ENCODE data around the gene HDHD5.

Gene HDHD5

GRCh38 chr22:17172029-17172833, 13.2 kb upstream of the HDHD5 start:
- Histone ChIP-seq H3K9ac (ENCODE audit: low read depth, low read length) (peak overlapping the region; percentile 63), H3K36me3 (ENCODE audit: control insufficient read depth, insufficient read depth, low read length) (no peaks in the 10 kb centered on the region), H3K9me3 (ENCODE audit: control insufficient read depth, insufficient read depth, low read length) (no peaks in the 10 kb centered on the region), H3K4me3 (ENCODE audit: low read depth, low read length) (peak overlapping the region; percentile 75), H3K4me1 (ENCODE audit: control insufficient read depth, insufficient read depth, low read length) (peaks cover 3% of the 10 kb centered on the region), H3K27me3 (ENCODE audit: control insufficient read depth, insufficient read depth, low read length) (no peaks in the 10 kb centered on the region)

- no peaks in the 10 kb centered on the region for H3K36me3 ChIP-seq (ENCODE audit: control insufficient read depth, insufficient read depth, low read length)
- H3K4me1 ChIP-seq (ENCODE audit: control insufficient read depth, insufficient read depth, low read length): peaks cover 3% of the 10 kb centered on the region
- peak overlapping the region; percentile 63 for H3K9ac ChIP-seq (ENCODE audit: low read depth, low read length)
- H3K4me3 ChIP-seq (ENCODE audit: low read depth, low read length): peak overlapping the region; percentile 75
- H3K9me3 ChIP-seq (ENCODE audit: control insufficient read depth, insufficient read depth, low read length): no peaks in the 10 kb centered on the region
- H3K27me3 ChIP-seq (ENCODE audit: control insufficient read depth, insufficient read depth, low read length): no peaks in the 10 kb centered on the region
These were observed 12.3 kb upstream of the HDHD5 start for GRCh38 chr22:17171153-17172028.

- no peak overlapping the region for H3K9ac ChIP-seq (ENCODE audit: low read depth, low read length)
- no peaks in the 10 kb centered on the region for H3K27me3 ChIP-seq (ENCODE audit: control insufficient read depth, insufficient read depth, low read length)
- no peaks in the 10 kb centered on the region for H3K9me3 ChIP-seq (ENCODE audit: control insufficient read depth, insufficient read depth, low read length)
- H3K4me1 ChIP-seq (ENCODE audit: control insufficient read depth, insufficient read depth, low read length): peaks cover 3% of the 10 kb centered on the region
- H3K4me3 ChIP-seq (ENCODE audit: low read depth, low read length): no peak overlapping the region
- H3K36me3 ChIP-seq (ENCODE audit: control insufficient read depth, insufficient read depth, low read length): no peaks in the 10 kb centered on the region
These were observed 8.4 kb upstream of the HDHD5 start for GRCh38 chr22:17167486-17167885.

GRCh38 chr22:17164392-17165024, 5.4 kb upstream of the HDHD5 start:
- no peaks in the 10 kb centered on the region for H3K36me3 ChIP-seq (ENCODE audit: control insufficient read depth, insufficient read depth, low read length)
- peaks cover 4% of the 10 kb centered on the region for H3K4me1 ChIP-seq (ENCODE audit: control insufficient read depth, insufficient read depth, low read length)
- no peak overlapping the region for H3K9ac ChIP-seq (ENCODE audit: low read depth, low read length)
- H3K27me3 ChIP-seq (ENCODE audit: control insufficient read depth, insufficient read depth, low read length): peaks cover 4% of the 10 kb centered on the region
- no peak overlapping the region for H3K4me3 ChIP-seq (ENCODE audit: low read depth, low read length)
- H3K9me3 ChIP-seq (ENCODE audit: control insufficient read depth, insufficient read depth, low read length): no peaks in the 10 kb centered on the region

GRCh38 chr22:17162731-17163130, 3.7 kb upstream of the HDHD5 start:
- Histone ChIP-seq H3K4me1 (ENCODE audit: control insufficient read depth, insufficient read depth, low read length) (peaks cover 4% of the 10 kb centered on the region), H3K9me3 (ENCODE audit: control insufficient read depth, insufficient read depth, low read length) (no peaks in the 10 kb centered on the region), H3K4me3 (ENCODE audit: low read depth, low read length) (no peak overlapping the region), H3K9ac (ENCODE audit: low read depth, low read length) (no peak overlapping the region), H3K36me3 (ENCODE audit: control insufficient read depth, insufficient read depth, low read length) (no peaks in the 10 kb centered on the region), H3K27me3 (ENCODE audit: control insufficient read depth, insufficient read depth, low read length) (peaks cover 4% of the 10 kb centered on the region)

GRCh38 chr22:17161991-17162390, 2.9 kb upstream of the HDHD5 start:
- no peak overlapping the region for H3K4me3 ChIP-seq (ENCODE audit: low read depth, low read length)
- H3K4me1 ChIP-seq (ENCODE audit: control insufficient read depth, insufficient read depth, low read length): peaks cover 4% of the 10 kb centered on the region
- no peaks in the 10 kb centered on the region for H3K36me3 ChIP-seq (ENCODE audit: control insufficient read depth, insufficient read depth, low read length)
- no peak overlapping the region for H3K9ac ChIP-seq (ENCODE audit: low read depth, low read length)
- H3K27me3 ChIP-seq (ENCODE audit: control insufficient read depth, insufficient read depth, low read length): peaks cover 4% of the 10 kb centered on the region
- H3K9me3 ChIP-seq (ENCODE audit: control insufficient read depth, insufficient read depth, low read length): no peaks in the 10 kb centered on the region

GRCh38 chr22:17159504-17159951, 451 bp upstream of the HDHD5 start:
- Histone ChIP-seq H3K4me3 (ENCODE audit: low read depth, low read length) (peak overlapping the region; percentile 74), H3K9me3 (ENCODE audit: control insufficient read depth, insufficient read depth, low read length) (no peaks in the 10 kb centered on the region), H3K27me3 (ENCODE audit: control insufficient read depth, insufficient read depth, low read length) (peaks cover 4% of the 10 kb centered on the region), H3K36me3 (ENCODE audit: control insufficient read depth, insufficient read depth, low read length) (no peaks in the 10 kb centered on the region), H3K4me1 (ENCODE audit: control insufficient read depth, insufficient read depth, low read length) (peaks cover 4% of the 10 kb centered on the region), H3K9ac (ENCODE audit: low read depth, low read length) (no peak overlapping the region)

GRCh38 chr22:17158176-17158567, 905 bp downstream of the HDHD5 start:
- peak overlapping the region; percentile 81 for H3K9ac ChIP-seq (ENCODE audit: low read depth, low read length)
- H3K27me3 ChIP-seq (ENCODE audit: control insufficient read depth, insufficient read depth, low read length): peaks cover 4% of the 10 kb centered on the region
- no peaks in the 10 kb centered on the region for H3K36me3 ChIP-seq (ENCODE audit: control insufficient read depth, insufficient read depth, low read length)
- peaks cover 4% of the 10 kb centered on the region for H3K4me1 ChIP-seq (ENCODE audit: control insufficient read depth, insufficient read depth, low read length)
- peak overlapping the region; percentile 74 for H3K4me3 ChIP-seq (ENCODE audit: low read depth, low read length)
- no peaks in the 10 kb centered on the region for H3K9me3 ChIP-seq (ENCODE audit: control insufficient read depth, insufficient read depth, low read length)

- Histone ChIP-seq H3K36me3 (ENCODE audit: control insufficient read depth, insufficient read depth, low read length) (no peaks in the 10 kb centered on the region), H3K27me3 (ENCODE audit: control insufficient read depth, insufficient read depth, low read length) (peaks cover 4% of the 10 kb centered on the region), H3K4me3 (ENCODE audit: low read depth, low read length) (no peak overlapping the region), H3K9ac (ENCODE audit: low read depth, low read length) (no peak overlapping the region), H3K4me1 (ENCODE audit: control insufficient read depth, insufficient read depth, low read length) (peaks cover 4% of the 10 kb centered on the region), H3K9me3 (ENCODE audit: control insufficient read depth, insufficient read depth, low read length) (no peaks in the 10 kb centered on the region)
These were observed 1.4 kb downstream of the HDHD5 start for GRCh38 chr22:17157714-17158113.

- Histone ChIP-seq H3K9me3 (ENCODE audit: control insufficient read depth, insufficient read depth, low read length) (no peaks in the 10 kb centered on the region), H3K4me1 (ENCODE audit: control insufficient read depth, insufficient read depth, low read length) (peaks cover 4% of the 10 kb centered on the region), H3K36me3 (ENCODE audit: control insufficient read depth, insufficient read depth, low read length) (no peaks in the 10 kb centered on the region), H3K4me3 (ENCODE audit: low read depth, low read length) (no peak overlapping the region), H3K9ac (ENCODE audit: low read depth, low read length) (no peak overlapping the region), H3K27me3 (ENCODE audit: control insufficient read depth, insufficient read depth, low read length) (peaks cover 4% of the 10 kb centered on the region)
These were observed 3.1 kb downstream of the HDHD5 start for GRCh38 chr22:17155941-17156340.

- Histone ChIP-seq H3K36me3 (ENCODE audit: control insufficient read depth, insufficient read depth, low read length) (no peaks in the 10 kb centered on the region), H3K9me3 (ENCODE audit: control insufficient read depth, insufficient read depth, low read length) (no peaks in the 10 kb centered on the region), H3K4me3 (ENCODE audit: low read depth, low read length) (no peak overlapping the region), H3K27me3 (ENCODE audit: control insufficient read depth, insufficient read depth, low read length) (no peaks in the 10 kb centered on the region), H3K4me1 (ENCODE audit: control insufficient read depth, insufficient read depth, low read length) (no peaks in the 10 kb centered on the region), H3K9ac (ENCODE audit: low read depth, low read length) (no peak overlapping the region)
These were observed 6.1 kb downstream of the HDHD5 start for GRCh38 chr22:17152971-17153370.

All from iPS-15b (cell line).